ENCODE results near the gene RAC3. TPM values are rescaled to one million over a fixed set of nuclear protein-coding genes. Genes with fewer than 3 reads are reported as not detected.

The RAC3 gene
- total and polyA plus RNA-seq, 9 of the 15 experiments (the other 6 are each of a cell fraction or from before 2014, with no cell fraction given): 0.23 to 292 (median 118) TPM

DNA sequence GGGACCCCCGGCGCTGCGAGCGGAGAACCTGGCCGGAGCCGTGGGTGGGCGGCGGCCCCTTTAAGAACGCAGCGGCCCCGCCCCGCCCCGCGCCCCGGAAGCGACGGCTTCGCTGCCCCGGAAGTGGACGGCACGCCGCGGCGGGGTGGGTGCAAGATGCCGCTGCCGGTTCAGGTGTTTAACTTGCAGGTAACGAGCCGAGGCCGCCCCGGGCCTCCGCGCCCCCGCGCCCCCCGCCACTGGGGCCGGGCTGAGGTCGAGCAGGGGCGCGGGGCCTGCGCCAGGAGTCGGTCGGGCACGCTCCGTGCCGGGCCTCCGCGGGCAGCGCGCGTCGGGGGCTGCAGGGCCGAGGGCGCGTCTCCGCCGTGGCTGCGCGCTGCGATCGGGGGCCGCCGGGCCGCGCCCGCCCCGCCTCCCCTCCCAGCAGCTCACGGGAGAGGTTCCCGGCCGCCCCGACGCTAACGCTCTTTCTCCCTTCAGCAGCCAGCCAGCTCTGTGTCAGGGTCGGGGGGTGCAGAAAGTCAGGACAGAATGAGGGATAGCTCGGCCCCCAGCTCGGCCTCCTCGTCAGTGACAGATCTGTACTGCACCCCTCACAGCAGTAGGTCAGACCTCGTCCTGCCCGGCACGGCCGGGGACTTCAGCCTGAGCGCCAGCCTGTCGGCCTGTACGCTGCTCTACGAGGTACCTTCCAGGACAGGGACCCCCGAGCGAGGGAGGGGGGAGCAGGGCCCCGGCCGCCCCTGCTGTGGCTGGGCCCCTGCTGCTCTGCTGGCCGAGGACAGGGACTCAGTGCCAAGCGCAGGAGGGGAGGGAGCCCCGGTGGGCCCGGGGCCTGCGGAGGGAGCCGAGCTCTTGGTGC is 20.5 kb downstream of the RAC3 start, which contains the start of the genes GPS1 and RFNG (continued):
- TF ChIP-seq ZBTB11 (CRISPR knock-in tag; IDR thresholded peaks at IDR 0.05) (peak in 1 of 3 experiments; percentile 81; a peak in 2 of 6 replicates), HMGN3 (IDR thresholded peaks at IDR 0.05; ENCODE audit: borderline replicate concordance, extremely low read depth, insufficient read length, low read depth, low read length) (peak; percentile 8), TBL1XR1 (IDR thresholded peaks at IDR 0.05; ENCODE audit: low read length in 2 of 2) (no peak), MYC (IDR thresholded peaks at IDR 0.05; ENCODE audit: low read depth, low read length) (peak; percentile 39; the same call in 1 of the 2 replicates), MYC (CRISPR knock-in tag; IDR thresholded peaks at IDR 0.05; ENCODE audit: borderline replicate concordance, low read depth) (no peak), ZNF75A (CRISPR knock-in tag; IDR thresholded peaks at IDR 0.05) (no peak), GABPA (tag; conservative IDR thresholded peaks at IDR 0.05; ENCODE audit: low read depth) (peak; percentile 99), REST (IDR thresholded peaks at IDR 0.05; ENCODE audit: borderline replicate concordance) (no peak), REST (CRISPR knock-in tag; IDR thresholded peaks at IDR 0.05; ENCODE audit: low read depth) (no peak), ASH1L (IDR thresholded peaks at IDR 0.05; ENCODE audit: borderline replicate concordance, low read depth, partially characterized antibody) (no peak), GMEB1 (CRISPR knock-in tag; IDR thresholded peaks at IDR 0.05) (peak; percentile 82), SIN3B (IDR thresholded peaks at IDR 0.05; ENCODE audit: low read depth) (peak; percentile 93), MCM7 (IDR thresholded peaks at IDR 0.05) (no peak)

Measured in K562 (cell line).